ENCODE measurements around the gene AFF3. TPM values are rescaled to one million over a fixed set of nuclear protein-coding genes. Genes with fewer than 3 reads are reported as not detected.
"Not testable (repeated sequence)": the region's sequence is repeated elsewhere in the genome, so short reads cannot be mapped to it uniquely, and the experiment has no call there.

Gene AFF3
- total RNA-seq, 1 donor from 2014 or later = 44.6 TPM

DNA sequence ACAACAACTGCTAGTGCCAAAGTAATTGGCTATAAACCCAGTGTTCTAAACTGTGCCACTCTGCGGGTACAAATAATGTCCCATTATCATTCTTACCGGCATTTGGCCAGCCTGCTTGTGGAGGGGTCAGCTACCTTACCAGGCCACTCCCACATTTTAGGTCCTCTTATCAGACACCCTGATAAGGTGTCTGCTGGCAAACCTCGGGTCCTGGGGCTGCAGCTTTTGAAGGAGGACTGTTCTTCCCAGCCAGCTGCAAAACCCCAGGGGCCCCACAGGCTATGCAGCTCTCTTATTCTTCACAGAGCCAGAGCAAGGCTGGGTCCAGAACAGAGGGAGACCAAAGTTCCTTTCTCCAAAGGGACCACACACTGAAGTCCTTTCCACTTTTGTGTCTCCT is 394.5 kb downstream of the AFF3 start:
- H3K36me3 ChIP-seq = no peaks in the 10 kb centered on the region
- DNase-seq = no peak
- H3K27ac ChIP-seq = no peak overlapping the region
- H3K4me1 ChIP-seq = no peaks in the 10 kb centered on the region
- no peak for ATAC-seq
- no peaks in the 10 kb centered on the region for H3K27me3 ChIP-seq
- TF ChIP-seq, protein P1, sequence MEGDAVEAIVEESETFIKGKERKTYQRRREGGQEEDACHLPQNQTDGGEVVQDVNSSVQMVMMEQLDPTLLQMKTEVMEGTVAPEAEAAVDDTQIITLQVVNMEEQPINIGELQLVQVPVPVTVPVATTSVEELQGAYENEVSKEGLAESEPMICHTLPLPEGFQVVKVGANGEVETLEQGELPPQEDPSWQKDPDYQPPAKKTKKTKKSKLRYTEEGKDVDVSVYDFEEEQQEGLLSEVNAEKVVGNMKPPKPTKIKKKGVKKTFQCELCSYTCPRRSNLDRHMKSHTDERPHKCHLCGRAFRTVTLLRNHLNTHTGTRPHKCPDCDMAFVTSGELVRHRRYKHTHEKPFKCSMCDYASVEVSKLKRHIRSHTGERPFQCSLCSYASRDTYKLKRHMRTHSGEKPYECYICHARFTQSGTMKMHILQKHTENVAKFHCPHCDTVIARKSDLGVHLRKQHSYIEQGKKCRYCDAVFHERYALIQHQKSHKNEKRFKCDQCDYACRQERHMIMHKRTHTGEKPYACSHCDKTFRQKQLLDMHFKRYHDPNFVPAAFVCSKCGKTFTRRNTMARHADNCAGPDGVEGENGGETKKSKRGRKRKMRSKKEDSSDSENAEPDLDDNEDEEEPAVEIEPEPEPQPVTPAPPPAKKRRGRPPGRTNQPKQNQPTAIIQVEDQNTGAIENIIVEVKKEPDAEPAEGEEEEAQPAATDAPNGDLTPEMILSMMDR (IDR thresholded peaks at IDR 0.05) = no peak
- no peak overlapping the region for H3K4me3 ChIP-seq
- H3K9me3 ChIP-seq = no peaks in the 10 kb centered on the region
- intact Hi-C loops (cut with DNase I) = no loop called here

DNA sequence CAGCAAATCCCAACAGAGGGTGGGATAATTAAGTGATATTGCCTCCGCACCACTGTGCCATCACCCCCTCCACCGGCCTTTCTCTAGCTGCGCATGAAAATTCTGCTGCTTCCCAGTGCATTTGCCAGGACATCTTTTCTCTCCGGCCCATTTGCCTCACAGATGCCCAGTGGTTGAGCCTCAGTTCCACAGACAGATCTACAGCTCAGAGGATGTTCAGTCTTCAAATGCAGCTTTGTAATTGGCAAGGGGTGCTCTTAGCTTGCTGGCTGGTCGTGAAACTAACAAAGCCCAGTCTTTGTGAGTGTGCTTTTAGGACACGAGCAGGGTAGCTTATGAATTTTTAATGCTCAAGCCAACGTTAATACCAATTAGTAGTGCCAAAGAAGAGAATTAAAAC is 399.2 kb downstream of the AFF3 start:
- Histone ChIP-seq H3K9me3 (no peaks in the 10 kb centered on the region), H3K36me3 (no peaks in the 10 kb centered on the region), H3K4me1 (no peaks in the 10 kb centered on the region), H3K27me3 (no peaks in the 10 kb centered on the region), H3K27ac (no peak overlapping the region), H3K4me3 (no peak overlapping the region)
- intact Hi-C loops (cut with DNase I) = no loop called here
- DNase-seq (no peak), ATAC-seq (no peak)
- TF ChIP-seq, protein P1 (IDR thresholded peaks at IDR 0.05) = no peak

DNA sequence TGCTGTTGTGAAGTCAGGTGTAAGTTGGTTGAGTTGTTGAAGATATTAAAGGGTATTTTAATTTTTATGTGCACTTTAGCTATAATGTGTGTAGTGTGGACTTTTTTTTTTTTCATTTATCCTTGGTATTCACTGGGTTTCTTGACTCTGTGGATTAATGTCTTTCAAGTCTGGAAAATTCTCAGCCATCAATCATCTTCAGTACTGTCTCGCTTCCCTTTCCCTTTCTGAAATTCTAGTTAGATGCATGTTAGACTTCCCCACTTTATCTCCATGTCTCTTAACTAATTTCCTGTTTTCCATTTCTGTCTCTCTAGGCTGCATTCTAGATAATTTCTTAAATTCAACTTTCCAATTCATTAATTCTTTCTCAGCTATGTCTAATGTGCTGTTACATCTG is 404.9 kb downstream of the AFF3 start:
- Histone ChIP-seq H3K4me1 (no peaks in the 10 kb centered on the region), H3K36me3 (no peaks in the 10 kb centered on the region), H3K27me3 (no peaks in the 10 kb centered on the region), H3K27ac (no peak overlapping the region), H3K4me3 (no peak overlapping the region), H3K9me3 (no peaks in the 10 kb centered on the region)
- ATAC-seq (no peak), DNase-seq (no peak)
- intact Hi-C loops (cut with DNase I) = no loop called here
- TF ChIP-seq, protein P1 (IDR thresholded peaks at IDR 0.05) = no peak

DNA sequence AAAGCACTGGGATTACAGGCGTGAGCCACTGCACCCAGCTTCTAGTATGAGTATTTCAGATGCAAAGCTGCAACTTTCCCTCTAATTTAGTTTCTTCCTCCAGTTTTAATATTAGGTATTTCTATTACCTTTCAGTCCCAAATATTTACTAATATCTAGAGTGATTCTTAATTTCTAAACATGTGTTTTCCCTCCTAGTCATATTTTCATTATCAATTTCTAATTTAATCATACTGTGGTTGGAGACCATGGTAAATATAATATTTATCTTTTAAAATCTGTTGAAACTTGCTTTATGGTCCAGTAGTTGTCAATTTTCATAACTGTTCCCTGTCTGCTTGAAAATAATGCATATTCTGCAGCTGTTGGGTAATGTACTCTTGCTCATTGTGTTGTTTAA is 406.6 kb downstream of the AFF3 start:
- H3K9me3 ChIP-seq = no peaks in the 10 kb centered on the region
- H3K27me3 ChIP-seq = no peaks in the 10 kb centered on the region
- no peak overlapping the region for H3K27ac ChIP-seq
- ATAC-seq = no peak
- no peaks in the 10 kb centered on the region for H3K4me1 ChIP-seq
- no peaks in the 10 kb centered on the region for H3K36me3 ChIP-seq
- H3K4me3 ChIP-seq = no peak overlapping the region
- intact Hi-C loops (cut with DNase I) = no loop called here
- TF ChIP-seq, protein P1 (IDR thresholded peaks at IDR 0.05) = no peak
- no peak for DNase-seq

DNA sequence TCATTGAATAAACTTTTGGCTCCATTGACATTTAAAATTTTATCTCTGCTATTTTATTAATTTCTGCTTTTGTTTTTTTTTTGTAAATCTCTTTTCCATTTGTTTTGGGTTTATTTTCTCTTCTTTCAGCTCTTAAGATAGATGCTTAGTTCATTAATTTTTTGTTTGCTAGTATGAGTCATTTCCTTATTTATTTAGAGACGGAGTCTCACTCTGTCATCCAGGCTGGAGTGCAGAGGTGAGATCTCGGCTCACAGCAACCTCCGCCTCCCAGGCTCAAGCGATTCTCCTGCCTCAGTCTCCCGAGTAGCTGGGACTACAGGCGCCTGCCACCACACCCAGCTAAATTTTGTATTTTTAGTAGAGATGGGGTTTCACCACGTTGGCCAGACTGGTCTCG is 407.1 kb downstream of the AFF3 start:
- H3K4me1 ChIP-seq; intact Hi-C loops (cut with DNase I); H3K9me3 ChIP-seq; H3K27me3 ChIP-seq; ATAC-seq; DNase-seq; H3K4me3 ChIP-seq; H3K36me3 ChIP-seq; H3K27ac ChIP-seq: not testable (repeated sequence)

DNA sequence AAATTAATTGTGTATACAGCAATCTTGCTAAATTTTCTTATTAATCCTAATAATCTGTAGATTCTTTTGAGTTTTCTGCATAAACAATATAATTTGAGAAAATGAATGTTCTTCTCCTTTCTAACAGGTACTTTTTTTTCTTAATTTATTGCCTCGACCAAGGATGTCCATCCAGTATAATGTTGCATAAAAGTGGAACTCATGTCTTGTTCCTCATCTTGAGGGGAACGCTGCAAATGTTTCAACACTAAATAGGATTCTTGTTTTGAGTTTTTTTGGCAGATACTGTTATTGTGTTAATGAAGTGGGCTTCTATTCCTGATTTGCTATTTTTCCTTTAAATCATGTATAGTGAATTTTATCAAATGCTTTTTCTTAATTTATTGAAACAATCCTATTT is 408.2 kb downstream of the AFF3 start:
- Histone ChIP-seq H3K27ac (no peak overlapping the region), H3K9me3 (no peaks in the 10 kb centered on the region), H3K36me3 (no peaks in the 10 kb centered on the region), H3K4me3 (no peak overlapping the region), H3K27me3 (no peaks in the 10 kb centered on the region), H3K4me1 (no peaks in the 10 kb centered on the region)
- TF ChIP-seq, protein P1 (IDR thresholded peaks at IDR 0.05) = no peak
- intact Hi-C loops (cut with DNase I) = no loop called here
- no peak for ATAC-seq
- no peak for DNase-seq
